ENCODE results near the gene BRPF1.

The BRPF1 gene

DNA sequence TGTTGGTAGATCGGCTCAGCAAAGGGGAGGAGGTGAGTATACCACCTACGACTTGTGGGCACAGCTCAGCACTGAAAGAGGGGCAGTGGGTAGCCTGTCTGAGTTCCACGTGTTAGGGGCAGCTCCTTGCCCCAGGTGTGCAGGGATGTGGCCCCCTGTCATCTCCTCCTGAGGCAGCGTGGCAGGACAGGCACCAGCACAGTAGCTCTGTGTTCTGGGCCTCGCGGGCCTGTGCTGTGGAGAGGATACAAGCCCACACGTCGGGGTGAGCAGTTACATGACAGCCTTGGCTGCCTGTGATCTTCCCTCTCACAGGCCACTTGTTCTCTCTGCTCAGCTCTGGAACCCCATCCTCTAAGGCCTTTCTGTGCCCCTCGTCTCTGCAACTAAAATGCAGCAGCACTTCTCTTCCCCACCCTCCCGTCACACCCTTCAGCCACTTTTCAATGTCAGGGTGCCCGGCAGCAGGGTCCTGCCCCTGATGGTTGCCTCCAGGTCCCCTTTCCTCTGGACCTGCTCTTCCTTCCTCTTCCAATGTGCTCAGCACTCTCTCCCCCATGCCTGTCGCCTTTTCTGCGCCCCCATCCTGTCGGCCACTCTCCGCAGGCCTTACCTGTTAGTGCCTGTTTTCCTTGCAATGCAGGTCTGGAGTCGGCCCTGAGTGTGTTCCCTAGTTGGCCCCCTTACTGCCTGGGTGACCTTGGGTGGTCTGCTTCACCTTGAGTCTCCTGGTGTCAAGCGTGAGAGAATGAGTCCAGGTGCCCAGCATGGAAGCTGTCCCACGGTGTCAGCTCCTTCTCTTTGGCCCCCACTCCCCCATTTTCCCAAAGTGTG, 46.1 kb upstream of the BRPF1 start:
- Histone ChIP-seq H3K36me3 (replicated peaks; ENCODE audit: insufficient read depth, low read length) (peaks cover 3% of the 10 kb centered on the region; the same call in 1 of the 2 replicates), H3K9me3 (replicated peaks; ENCODE audit: insufficient read depth, low read length) (no peaks in the 10 kb centered on the region), H3K9ac (ENCODE audit: low read length) (no peak overlapping the region), H3K79me2 (ENCODE audit: low read length) (no peaks in the 10 kb centered on the region), H3K4me2 (ENCODE audit: low read depth, low read length) (no peak overlapping the region), H3K27ac (ENCODE audit: low read length) (no peak overlapping the region), H3F3A (ENCODE audit: insufficient read depth, low read length) (no peaks in the 10 kb centered on the region), H3K9me2 (replicated peaks; ENCODE audit: insufficient read depth, low read length) (no peaks in the 10 kb centered on the region), H4K20me1 (ENCODE audit: insufficient read depth, low read length) (no peaks in the 10 kb centered on the region), H2AFZ (ENCODE audit: low read length) (no peak overlapping the region), H3K4me1 (ENCODE audit: low read length) (no peaks in the 10 kb centered on the region), H3K27me3 (replicated peaks; ENCODE audit: insufficient read depth, low read length) (no peaks in the 10 kb centered on the region), H3K4me3 (ENCODE audit: low read length) (no peak overlapping the region)
- DNase-seq, result no peak
- no peak for TF ChIP-seq EZH2phosphoT487 (IDR thresholded peaks at IDR 0.05; ENCODE audit: low read length)
- TF ChIP-seq EZH2 (optimal IDR thresholded peaks at IDR 0.05; ENCODE audit: low read depth, low read length), result no peak
- TF ChIP-seq, protein P1, sequence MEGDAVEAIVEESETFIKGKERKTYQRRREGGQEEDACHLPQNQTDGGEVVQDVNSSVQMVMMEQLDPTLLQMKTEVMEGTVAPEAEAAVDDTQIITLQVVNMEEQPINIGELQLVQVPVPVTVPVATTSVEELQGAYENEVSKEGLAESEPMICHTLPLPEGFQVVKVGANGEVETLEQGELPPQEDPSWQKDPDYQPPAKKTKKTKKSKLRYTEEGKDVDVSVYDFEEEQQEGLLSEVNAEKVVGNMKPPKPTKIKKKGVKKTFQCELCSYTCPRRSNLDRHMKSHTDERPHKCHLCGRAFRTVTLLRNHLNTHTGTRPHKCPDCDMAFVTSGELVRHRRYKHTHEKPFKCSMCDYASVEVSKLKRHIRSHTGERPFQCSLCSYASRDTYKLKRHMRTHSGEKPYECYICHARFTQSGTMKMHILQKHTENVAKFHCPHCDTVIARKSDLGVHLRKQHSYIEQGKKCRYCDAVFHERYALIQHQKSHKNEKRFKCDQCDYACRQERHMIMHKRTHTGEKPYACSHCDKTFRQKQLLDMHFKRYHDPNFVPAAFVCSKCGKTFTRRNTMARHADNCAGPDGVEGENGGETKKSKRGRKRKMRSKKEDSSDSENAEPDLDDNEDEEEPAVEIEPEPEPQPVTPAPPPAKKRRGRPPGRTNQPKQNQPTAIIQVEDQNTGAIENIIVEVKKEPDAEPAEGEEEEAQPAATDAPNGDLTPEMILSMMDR (IDR thresholded peaks at IDR 0.05; ENCODE audit: low read length), result no peak

DNA sequence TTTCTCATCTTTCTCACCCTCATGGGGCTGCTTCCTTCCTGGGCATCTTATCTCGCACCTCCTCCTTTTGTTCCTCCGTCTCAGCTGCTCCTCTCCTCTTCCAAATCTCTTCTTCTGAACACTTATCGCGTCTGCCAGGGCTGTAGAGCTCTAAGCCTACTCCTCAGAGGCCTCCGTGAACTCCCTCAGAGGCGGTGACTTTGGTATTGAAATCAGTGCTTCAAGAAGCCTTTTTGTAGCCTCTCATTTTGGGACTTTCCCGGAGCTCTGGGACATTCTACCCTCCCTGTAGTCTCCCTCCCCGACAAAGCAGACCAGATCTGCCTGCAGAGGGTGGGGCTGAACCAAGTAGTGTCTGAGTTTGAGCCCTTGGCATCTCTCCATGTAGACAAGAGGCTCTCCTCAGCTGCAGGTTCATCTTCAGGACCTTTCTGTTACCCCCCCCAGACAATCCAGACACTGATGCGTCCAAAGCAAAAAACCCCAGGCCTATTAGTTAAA, 45.4 kb upstream of the BRPF1 start:
- H3K27me3 ChIP-seq (replicated peaks; ENCODE audit: insufficient read depth, low read length), result no peaks in the 10 kb centered on the region
- no peaks in the 10 kb centered on the region for H3K9me3 ChIP-seq (replicated peaks; ENCODE audit: insufficient read depth, low read length)
- H3K79me2 ChIP-seq (ENCODE audit: low read length), result no peaks in the 10 kb centered on the region
- no peaks in the 10 kb centered on the region for H4K20me1 ChIP-seq (ENCODE audit: insufficient read depth, low read length)
- TF ChIP-seq EZH2 (optimal IDR thresholded peaks at IDR 0.05; ENCODE audit: low read depth, low read length) (no peak), EZH2phosphoT487 (IDR thresholded peaks at IDR 0.05; ENCODE audit: low read length) (no peak)
- TF ChIP-seq, protein P1 (IDR thresholded peaks at IDR 0.05; ENCODE audit: low read length), result no peak
- no peak overlapping the region for H3K4me3 ChIP-seq (ENCODE audit: low read length)
- no peak for DNase-seq
- H3K4me1 ChIP-seq (ENCODE audit: low read length), result no peaks in the 10 kb centered on the region
- no peak overlapping the region for H2AFZ ChIP-seq (ENCODE audit: low read length)
- H3K36me3 ChIP-seq (replicated peaks; ENCODE audit: insufficient read depth, low read length), result peaks cover 3% of the 10 kb centered on the region; the same call in 1 of the 2 replicates
- H3K9me2 ChIP-seq (replicated peaks; ENCODE audit: insufficient read depth, low read length), result no peaks in the 10 kb centered on the region
- H3F3A ChIP-seq (ENCODE audit: insufficient read depth, low read length), result no peaks in the 10 kb centered on the region
- no peak overlapping the region for H3K27ac ChIP-seq (ENCODE audit: low read length)
- H3K9ac ChIP-seq (ENCODE audit: low read length), result no peak overlapping the region
- H3K4me2 ChIP-seq (ENCODE audit: low read depth, low read length), result no peak overlapping the region

DNA sequence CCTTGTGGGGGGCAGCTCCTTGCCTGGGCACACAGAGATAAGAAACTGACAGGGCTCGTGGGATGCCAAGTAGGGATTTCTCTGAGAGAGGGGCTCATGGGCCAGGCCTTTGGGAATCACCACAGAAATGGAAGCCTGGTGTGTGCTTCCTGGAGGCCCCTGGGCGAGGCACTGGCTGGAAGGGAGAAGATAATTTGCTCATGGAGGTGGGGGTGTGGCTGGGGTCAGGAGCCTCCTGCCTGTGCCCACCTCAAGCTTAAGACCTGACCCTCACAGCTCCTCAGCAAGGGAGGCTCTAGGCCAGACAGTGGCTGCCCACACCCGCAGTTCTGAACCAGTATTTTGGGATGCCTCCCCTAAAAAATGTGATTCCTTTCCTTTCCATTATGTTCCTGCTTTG, 44.8 kb upstream of the BRPF1 start:
- no peaks in the 10 kb centered on the region for H3F3A ChIP-seq (ENCODE audit: insufficient read depth, low read length)
- H3K27ac ChIP-seq (ENCODE audit: low read length), result no peak overlapping the region
- no peak overlapping the region for H3K4me2 ChIP-seq (ENCODE audit: low read depth, low read length)
- H3K9ac ChIP-seq (ENCODE audit: low read length), result no peak overlapping the region
- no peaks in the 10 kb centered on the region for H3K27me3 ChIP-seq (replicated peaks; ENCODE audit: insufficient read depth, low read length)
- H3K79me2 ChIP-seq (ENCODE audit: low read length), result no peaks in the 10 kb centered on the region
- no peaks in the 10 kb centered on the region for H3K9me3 ChIP-seq (replicated peaks; ENCODE audit: insufficient read depth, low read length)
- no peaks in the 10 kb centered on the region for H4K20me1 ChIP-seq (ENCODE audit: insufficient read depth, low read length)
- H2AFZ ChIP-seq (ENCODE audit: low read length), result no peak overlapping the region
- no peak for DNase-seq
- H3K4me1 ChIP-seq (ENCODE audit: low read length), result no peaks in the 10 kb centered on the region
- H3K9me2 ChIP-seq (replicated peaks; ENCODE audit: insufficient read depth, low read length), result no peaks in the 10 kb centered on the region
- TF ChIP-seq EZH2phosphoT487 (IDR thresholded peaks at IDR 0.05; ENCODE audit: low read length) (no peak), EZH2 (optimal IDR thresholded peaks at IDR 0.05; ENCODE audit: low read depth, low read length) (no peak)
- TF ChIP-seq, protein P1 (IDR thresholded peaks at IDR 0.05; ENCODE audit: low read length), result no peak
- no peak overlapping the region for H3K4me3 ChIP-seq (ENCODE audit: low read length)
- peaks cover 3% of the 10 kb centered on the region; the same call in 1 of the 2 replicates for H3K36me3 ChIP-seq (replicated peaks; ENCODE audit: insufficient read depth, low read length)
